Sigmoid colon (tissue), 7 donors: ENCODE measurements around the gene TRIM4. TPM values are rescaled to one million over a fixed set of nuclear protein-coding genes. Genes with fewer than 3 reads are reported as not detected.
A peak's percentile ranks its signal among the peaks of the same experiment; 100 is the strongest.
"Not testable (repeated sequence)": the region's sequence is repeated elsewhere in the genome, so short reads cannot be mapped to it uniquely, and the experiment has no call there.

Source experiments
- DNase-seq: peaks from one replicate; pipeline ENCODE4 v3.0.0-alpha.2; 2019
- H3K27ac ChIP-seq, 4 donors: fragments of 200-600 bp; sonication (generic); one replicate each; pipeline ENCODE4 v1.5.1; 2016 to 2019; ENCODE audit warnings: mild to moderate bottlenecking in 1 of 4
- H3K27me3 ChIP-seq, 3 donors: fragments of 200-600 bp; sonication (generic); one replicate each; pipeline ENCODE4 v1.5.1; 2019; ENCODE audit warnings: mild to moderate bottlenecking in 1 of 3
- H3K36me3 ChIP-seq, 4 donors: fragments of 200-600 bp; sonication (generic); one replicate each; pipeline ENCODE4 v1.5.1; 2016 to 2019
- H3K4me1 ChIP-seq, 4 donors: fragments of 200-600 bp; sonication (generic); one replicate each; pipeline ENCODE4 v1.5.1; 2017 to 2019
- H3K4me3 ChIP-seq, 4 donors: fragments of 200-600 bp; sonication (generic); one replicate each; pipeline ENCODE4 v1.5.1; 2017 to 2019; ENCODE audit warnings: mild to moderate bottlenecking in 2 of 4, moderate library complexity in 1 of 4
- H3K9me3 ChIP-seq, 4 donors: fragments of 200-600 bp in 3 of 4; sonication (generic) in 3 of 4; one replicate each; pipeline versions ENCODE4 v1.5.1 to v1.6.1; 2013 to 2019
- EP300 ChIP-seq, 4 donors: sonication (generic); formaldehyde crosslinking; IDR thresholded peaks; one replicate each; pipeline ENCODE4 v1.6.1; 2017; ENCODE audit warnings: antibody characterized with exemption in 4 of 4
- POLR2A ChIP-seq, 2 donors: fragments of 450-650 bp; IDR thresholded peaks; one replicate each; pipeline ENCODE4 v1.6.1; 2016; ENCODE audit warnings: antibody characterized with exemption in 2 of 2, mild to moderate bottlenecking in 2 of 2, moderate library complexity in 2 of 2
- POLR2AphosphoS5 ChIP-seq, 4 donors: sonication (generic); formaldehyde crosslinking; IDR thresholded peaks; one replicate each; pipeline ENCODE4 v1.6.1; 2017; ENCODE audit warnings: antibody characterized with exemption in 4 of 4
- WGBS, 2 donors: extraction: QIAGEN DNeasy Blood & Tissue Kit; methylation state at CpG; one replicate each; pipeline ENCODE4 v1.1.7; 2013; 5-methylcytosine and 5-hydroxymethylcytosine counted together
- intact Hi-C: fragments of 100-400 bp; cut with DNase I; formaldehyde crosslinking; loops from one replicate; pipeline ENCODE4 v1.15.1; 2023
- polyA plus RNA-seq, 3 donors: library from polyadenylated mRNA; stranded (reverse); fragments of 200-250 nt; gene quantifications; one replicate each; pipeline ENCODE4 v1.2.3, GENCODE V29; 2013
- total RNA-seq, 4 donors: library from RNA; depleted of rRNA; stranded (reverse); fragments of >200 nt; gene quantifications; one replicate each; pipeline ENCODE4 v1.1.0, GENCODE V29; 2016
- TF ChIP-seq, protein P1 (sequence below), 4 experiments: fragments of 450-650 bp in 3 of 4; fragments of 200-600 bp in 1 of 4; IDR thresholded peaks; one replicate each; pipeline ENCODE4 v1.5.1; 2016 to 2019; ENCODE audit warnings: antibody characterized with exemption in 4 of 4, mild to moderate bottlenecking in 3 of 4, moderate library complexity in 2 of 4
- donor health status: healthy with polysubstance abuse.
- donor health status: Bipolar disorder and iron deficiency.
- donor health status: healthy.

The TRIM4 gene
- total and polyA plus RNA-seq, 7 donors: 12.5 to 33.2 (median 21.9) TPM

- no peak overlapping the region for H3K4me3 ChIP-seq
- intact Hi-C loops: no loop called here
- DNase-seq: no peak
- no peaks in the 10 kb centered on the region for H3K27me3 ChIP-seq
- no peaks in the 10 kb centered on the region for H3K9me3 ChIP-seq
- no peak for TF ChIP-seq POLR2A (IDR thresholded peaks at IDR 0.05)
- no peak for TF ChIP-seq EP300 (IDR thresholded peaks at IDR 0.05)
- no peak for TF ChIP-seq POLR2AphosphoS5 (IDR thresholded peaks at IDR 0.05)
- TF ChIP-seq, protein P1, sequence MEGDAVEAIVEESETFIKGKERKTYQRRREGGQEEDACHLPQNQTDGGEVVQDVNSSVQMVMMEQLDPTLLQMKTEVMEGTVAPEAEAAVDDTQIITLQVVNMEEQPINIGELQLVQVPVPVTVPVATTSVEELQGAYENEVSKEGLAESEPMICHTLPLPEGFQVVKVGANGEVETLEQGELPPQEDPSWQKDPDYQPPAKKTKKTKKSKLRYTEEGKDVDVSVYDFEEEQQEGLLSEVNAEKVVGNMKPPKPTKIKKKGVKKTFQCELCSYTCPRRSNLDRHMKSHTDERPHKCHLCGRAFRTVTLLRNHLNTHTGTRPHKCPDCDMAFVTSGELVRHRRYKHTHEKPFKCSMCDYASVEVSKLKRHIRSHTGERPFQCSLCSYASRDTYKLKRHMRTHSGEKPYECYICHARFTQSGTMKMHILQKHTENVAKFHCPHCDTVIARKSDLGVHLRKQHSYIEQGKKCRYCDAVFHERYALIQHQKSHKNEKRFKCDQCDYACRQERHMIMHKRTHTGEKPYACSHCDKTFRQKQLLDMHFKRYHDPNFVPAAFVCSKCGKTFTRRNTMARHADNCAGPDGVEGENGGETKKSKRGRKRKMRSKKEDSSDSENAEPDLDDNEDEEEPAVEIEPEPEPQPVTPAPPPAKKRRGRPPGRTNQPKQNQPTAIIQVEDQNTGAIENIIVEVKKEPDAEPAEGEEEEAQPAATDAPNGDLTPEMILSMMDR (IDR thresholded peaks at IDR 0.05): no peak
- H3K27ac ChIP-seq: no peak overlapping the region
- no peaks in the 10 kb centered on the region for H3K4me1 ChIP-seq
- 81 to 83% methylated on average over 3 of the region's 3 CpGs for WGBS, 2 donors
- H3K36me3 ChIP-seq: no peaks in the 10 kb centered on the region
Observed at GRCh38 chr7:99953649-99954048, 34.3 kb upstream of the TRIM4 start.

DNA sequence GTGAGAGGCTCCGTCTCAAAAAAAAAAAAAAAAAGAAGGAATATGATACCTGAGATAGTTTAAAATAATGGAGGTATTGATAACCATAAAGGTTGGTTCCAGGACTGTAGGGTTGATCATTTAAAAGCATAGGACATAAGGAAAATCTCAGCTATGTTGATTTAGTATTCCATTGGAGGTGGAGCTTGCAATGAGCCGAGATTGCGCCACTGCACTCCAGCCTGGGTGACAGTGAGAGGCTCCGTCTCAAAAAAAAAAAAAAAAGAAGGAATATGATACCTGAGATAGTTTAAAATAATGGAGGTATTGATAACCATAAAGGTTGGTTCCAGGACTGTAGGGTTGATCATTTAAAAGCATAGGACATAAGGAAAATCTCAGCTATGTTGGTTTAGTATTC is 33.3 kb upstream of the TRIM4 start:
- H3K4me1 ChIP-seq, H3K27me3 ChIP-seq, H3K27ac ChIP-seq, DNase-seq, intact Hi-C loops, H3K4me3 ChIP-seq, H3K36me3 ChIP-seq, H3K9me3 ChIP-seq: not testable (repeated sequence)
- WGBS, 2 donors: 77 to 91% methylated on average over 4 of the region's 4 CpGs

DNA sequence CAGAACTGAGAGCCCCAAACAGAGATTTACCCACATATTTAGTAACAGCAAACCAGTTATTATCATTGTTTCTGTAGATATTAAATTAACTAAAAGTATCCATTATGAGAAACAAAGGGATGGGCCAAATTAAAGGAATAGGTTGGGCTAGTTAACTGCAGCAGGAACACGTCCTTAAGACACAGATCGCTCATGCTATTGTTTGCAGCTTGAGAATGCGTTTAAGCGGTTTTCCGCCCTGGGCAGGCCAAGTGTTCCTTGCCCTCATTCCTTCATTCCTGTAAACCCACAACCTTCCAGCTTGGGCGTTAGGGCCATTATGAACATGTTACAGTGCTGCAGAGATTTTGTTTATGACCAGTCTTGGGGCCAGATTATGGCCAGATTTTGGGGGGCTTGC is 31.5 kb upstream of the TRIM4 start:
- DNase-seq, intact Hi-C loops, H3K4me3 ChIP-seq, H3K4me1 ChIP-seq, H3K27me3 ChIP-seq, H3K36me3 ChIP-seq, H3K27ac ChIP-seq, H3K9me3 ChIP-seq: not testable (repeated sequence)
- WGBS, 2 donors: 89 to 90% methylated on average over 6 of the region's 6 CpGs

GRCh38 chr7:99949645-99950228 is 30.4 kb upstream of the TRIM4 start:
- Histone ChIP-seq H3K9me3 (no peaks in the 10 kb centered on the region), H3K27me3 (no peaks in the 10 kb centered on the region), H3K27ac (no peak overlapping the region), H3K4me1 (no peaks in the 10 kb centered on the region), H3K4me3 (no peak overlapping the region), H3K36me3 (no peaks in the 10 kb centered on the region)
- no peak for TF ChIP-seq POLR2AphosphoS5 (IDR thresholded peaks at IDR 0.05)
- TF ChIP-seq, protein P1 (IDR thresholded peaks at IDR 0.05): peak in 1 of 4 experiments; percentile 35
- 51 to 62% methylated on average over 3 of the region's 3 CpGs for WGBS, 2 donors
- intact Hi-C loops: no loop called here
- no peak for DNase-seq

GRCh38 chr7:99947608-99948007 is 28.3 kb upstream of the TRIM4 start:
- no peaks in the 10 kb centered on the region for H3K27me3 ChIP-seq
- TF ChIP-seq POLR2A (IDR thresholded peaks at IDR 0.05) (no peak), POLR2AphosphoS5 (IDR thresholded peaks at IDR 0.05) (no peak), EP300 (IDR thresholded peaks at IDR 0.05) (no peak)
- TF ChIP-seq, protein P1 (IDR thresholded peaks at IDR 0.05): no peak

GRCh38 chr7:99944497-99945070 is 25.3 kb upstream of the TRIM4 start:
- DNase-seq: no peak
- intact Hi-C loops: no loop called here
- peaks cover 0 to 5% (median 0%) of the 10 kb centered on the region in 3 donors for H3K27me3 ChIP-seq
- no peak overlapping the region for H3K4me3 ChIP-seq
- TF ChIP-seq, protein P1 (IDR thresholded peaks at IDR 0.05): no peak
- TF ChIP-seq POLR2AphosphoS5 (IDR thresholded peaks at IDR 0.05) (no peak), EP300 (IDR thresholded peaks at IDR 0.05) (no peak), POLR2A (IDR thresholded peaks at IDR 0.05) (no peak)
- H3K36me3 ChIP-seq: no peaks in the 10 kb centered on the region
- H3K9me3 ChIP-seq: no peaks in the 10 kb centered on the region
- no peaks in the 10 kb centered on the region for H3K4me1 ChIP-seq
- H3K27ac ChIP-seq: no peak overlapping the region
- WGBS, 2 donors: 67 to 70% methylated on average over 4 of the region's 4 CpGs

More at GRCh38 chr7:99947608-99948007, 28.3 kb upstream of the TRIM4 start:
- DNase-seq: no peak
- H3K4me3 ChIP-seq: no peak overlapping the region
- WGBS, 2 donors: 80 to 94% methylated on average over 1 of the region's 1 CpG
- H3K4me1 ChIP-seq: no peaks in the 10 kb centered on the region
- intact Hi-C loops: no loop called here
- no peaks in the 10 kb centered on the region for H3K9me3 ChIP-seq
- no peaks in the 10 kb centered on the region for H3K36me3 ChIP-seq
- H3K27ac ChIP-seq: no peak overlapping the region
